GM12891 (cell line): ENCODE data around the gene RBCK1.

Source experiments
- PAX5 ChIP-seq: IDR thresholded peaks from 2 replicates; pipeline ENCODE4 v1.6.1; 2011; ENCODE audit warnings: low read length, moderate library complexity, mild to moderate bottlenecking; ENCODE audit not compliant: insufficient read depth, severe bottlenecking
- POLR2A ChIP-seq: IDR thresholded peaks from 2 replicates; pipeline ENCODE4 v1.6.1; 2011; ENCODE audit warnings: low read depth, low read length, control low read depth
- POLR2AphosphoS5 ChIP-seq: IDR thresholded peaks from 2 replicates; pipeline ENCODE4 v1.6.1; 2011; ENCODE audit warnings: low read depth, low read length, control low read depth
- SPI1 ChIP-seq: IDR thresholded peaks from 2 replicates; pipeline ENCODE4 v1.6.1; 2011; ENCODE audit warnings: low read depth, low read length, control low read depth
- TAF1 ChIP-seq: IDR thresholded peaks from 2 replicates; pipeline ENCODE4 v1.6.1; 2011; ENCODE audit warnings: low read depth, low read length, control low read depth

DNA sequence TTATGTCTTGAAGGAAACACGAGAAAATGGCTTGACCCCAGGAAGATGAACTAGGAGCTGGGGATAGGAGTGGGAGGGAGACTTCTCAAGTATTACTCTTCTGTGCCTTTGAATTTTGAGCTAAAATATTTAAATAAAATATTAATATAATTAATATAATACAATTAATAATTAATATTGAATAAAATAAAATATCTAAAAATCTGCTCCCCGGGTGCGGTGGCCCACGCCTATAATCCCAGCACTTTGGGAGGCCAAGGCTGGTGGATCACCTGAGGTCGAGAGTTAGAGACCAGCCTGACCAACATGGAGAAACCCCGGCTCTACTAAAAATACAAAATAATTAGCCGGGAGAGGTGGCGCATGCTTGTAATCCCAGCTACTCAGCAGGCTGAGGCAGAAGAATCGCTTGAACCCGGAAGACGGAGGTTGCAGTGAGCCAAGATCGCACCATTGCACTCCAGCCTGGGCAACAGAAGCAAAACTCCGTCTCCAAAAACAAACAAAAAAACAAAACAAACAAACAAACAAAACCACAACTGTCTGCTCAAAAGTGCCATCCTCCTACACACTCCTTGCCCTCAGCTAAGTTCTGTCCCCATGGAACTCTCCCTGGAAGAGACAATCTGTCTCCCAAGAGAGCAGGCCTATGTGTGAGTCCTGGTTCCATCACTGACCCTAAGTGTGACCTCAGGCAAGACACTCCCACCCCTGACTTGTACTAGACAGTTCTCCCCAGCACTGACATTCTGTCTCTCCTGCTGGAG is 41.2 kb upstream of the RBCK1 start:
- TF ChIP-seq POLR2AphosphoS5 (no peak), SPI1 (no peak), POLR2A (no peak), TAF1 (no peak), PAX5 (no peak)
